Immature natural killer cell (primary cell): ENCODE data around the gene CEP44. TPM values are rescaled to one million over a fixed set of nuclear protein-coding genes. Genes with fewer than 3 reads are reported as not detected.
"Not testable (repeated sequence)": the region's sequence is repeated elsewhere in the genome, so short reads cannot be mapped to it uniquely, and the experiment has no call there.

Source experiments
- DNase-seq, 3 donors: peaks; one replicate each; pipeline ENCODE4 v3.0.0; 2022; ENCODE audit warnings: mixed read lengths in 1 of 3
- H3K27ac Mint-ChIP-seq, 6 donors: one replicate each; pipeline ENCODE4 v1.8.0; 2020; ENCODE audit warnings: mixed read lengths in 6 of 6, mild to moderate bottlenecking in 5 of 6, inconsistent platforms in 4 of 6, moderate library complexity in 3 of 6
- H3K27me3 Mint-ChIP-seq, 3 donors: one replicate each; pipeline ENCODE4 v1.8.0; 2020 to 2021; ENCODE audit warnings: low read depth in 3 of 3, mild to moderate bottlenecking in 3 of 3, mixed read lengths in 3 of 3, moderate library complexity in 3 of 3, inconsistent platforms in 1 of 3
- H3K36me3 Mint-ChIP-seq, 3 donors: one replicate each; pipeline ENCODE4 v1.8.0; 2020; ENCODE audit warnings: mixed read lengths in 3 of 3, inconsistent platforms in 2 of 3, mild to moderate bottlenecking in 2 of 3
- H3K4me1 Mint-ChIP-seq, 2 donors: one replicate each; pipeline ENCODE4 v1.8.0; 2020; ENCODE audit warnings: inconsistent platforms in 2 of 2, mild to moderate bottlenecking in 2 of 2, mixed read lengths in 2 of 2, moderate library complexity in 1 of 2
- H3K4me3 Mint-ChIP-seq, 5 donors: one replicate each; pipeline ENCODE4 v1.8.0; 2020; ENCODE audit warnings: mild to moderate bottlenecking in 5 of 5, mixed read lengths in 5 of 5, inconsistent platforms in 3 of 5, moderate library complexity in 3 of 5
- H3K9me3 Mint-ChIP-seq, 6 donors: one replicate each; pipeline ENCODE4 v1.8.0; 2020; ENCODE audit warnings: mild to moderate bottlenecking in 6 of 6, mixed read lengths in 6 of 6, inconsistent platforms in 4 of 6, moderate library complexity in 3 of 6
- polyA plus RNA-seq, 3 donors: library from polyadenylated mRNA; unstranded; fragments of 300-500 nt; fragmentation: Illumina TruSeq; gene quantifications; one replicate each; pipeline ENCODE4 v1.2.3, GENCODE V29; 2021

CEP44 gene
- polyA plus RNA-seq, 3 donors from 2014 or later: 3.8 to 6.2 (median 4.8) TPM

GRCh38 chr4:174284487-174284886 lies 776 bp downstream of the CEP44 start:
- Mint-ChIP-seq H3K4me1 (peaks cover 43 to 80% of the 10 kb centered on the region in 2 donors), H3K27ac (peak overlapping the region; percentile 98 to 100 (median 100)), H3K9me3 (no peaks in the 10 kb centered on the region), H3K27me3 (peaks cover 5 to 11% (median 10%) of the 10 kb centered on the region in 3 donors), H3K36me3 (peaks cover 0 to 2% (median 0%) of the 10 kb centered on the region in 3 donors), H3K4me3 (peak overlapping the region; percentile 96 to 99 (median 99))
- DNase-seq: no peak

GRCh38 chr4:174286870-174287269 lies 3.2 kb downstream of the CEP44 start:
- DNase-seq: no peak
- H3K27ac Mint-ChIP-seq: no peak overlapping the region
- peaks cover 5 to 12% (median 10%) of the 10 kb centered on the region in 3 donors for H3K27me3 Mint-ChIP-seq
- peaks cover 28 to 56% of the 10 kb centered on the region in 2 donors for H3K4me1 Mint-ChIP-seq
- peaks cover 0 to 5% (median 4%) of the 10 kb centered on the region in 3 donors for H3K36me3 Mint-ChIP-seq
- H3K4me3 Mint-ChIP-seq: no peak overlapping the region
- H3K9me3 Mint-ChIP-seq: peaks cover 0 to 3% (median under 1%) of the 10 kb centered on the region in 6 donors

GRCh38 chr4:174292473-174292872 lies 8.8 kb downstream of the CEP44 start:
- peaks cover 0 to 15% (median 12%) of the 10 kb centered on the region in 6 donors for H3K9me3 Mint-ChIP-seq
- H3K4me3 Mint-ChIP-seq: no peak overlapping the region
- no peak for DNase-seq
- H3K27me3 Mint-ChIP-seq: peaks cover 0 to 5% (median 1%) of the 10 kb centered on the region in 3 donors
- H3K4me1 Mint-ChIP-seq: peaks cover 0 to 7% of the 10 kb centered on the region in 2 donors
- peaks cover 14 to 20% (median 14%) of the 10 kb centered on the region in 3 donors for H3K36me3 Mint-ChIP-seq
- H3K27ac Mint-ChIP-seq: peak overlapping the region in 1 of 6 donors; percentile 20

GRCh38 chr4:174294641-174295040 lies 10.9 kb downstream of the CEP44 start:
- Mint-ChIP-seq H3K9me3 (peaks cover 0 to 15% (median 12%) of the 10 kb centered on the region in 6 donors), H3K36me3 (peaks cover 23 to 27% (median 24%) of the 10 kb centered on the region in 3 donors)
- H3K4me1 Mint-ChIP-seq, H3K27me3 Mint-ChIP-seq, H3K4me3 Mint-ChIP-seq, H3K27ac Mint-ChIP-seq, DNase-seq: not testable (repeated sequence)

- DNase-seq: not testable (repeated sequence)
Measured at GRCh38 chr4:174295142-174295541, 11.4 kb downstream of the CEP44 start.

GRCh38 chr4:174303687-174304086 lies 20.0 kb downstream of the CEP44 start:
- peaks cover 36 to 56% (median 37%) of the 10 kb centered on the region in 3 donors for H3K36me3 Mint-ChIP-seq
- no peaks in the 10 kb centered on the region for H3K9me3 Mint-ChIP-seq
- peaks cover 0 to 1% (median 0%) of the 10 kb centered on the region in 3 donors for H3K27me3 Mint-ChIP-seq
- no peak overlapping the region for H3K27ac Mint-ChIP-seq
- H3K4me3 Mint-ChIP-seq: no peak overlapping the region
- DNase-seq: no peak
- no peaks in the 10 kb centered on the region for H3K4me1 Mint-ChIP-seq

More at GRCh38 chr4:174295142-174295541, 11.4 kb downstream of the CEP44 start:
- not testable (repeated sequence) for H3K27ac Mint-ChIP-seq, H3K27me3 Mint-ChIP-seq, H3K4me3 Mint-ChIP-seq, H3K4me1 Mint-ChIP-seq
- peaks cover 27 to 31% (median 28%) of the 10 kb centered on the region in 3 donors for H3K36me3 Mint-ChIP-seq
- peaks cover 0 to 15% (median 12%) of the 10 kb centered on the region in 6 donors for H3K9me3 Mint-ChIP-seq

GRCh38 chr4:174304664-174305063 lies 21.0 kb downstream of the CEP44 start:
- DNase-seq: no peak
- peaks cover 0 to 1% (median 0%) of the 10 kb centered on the region in 3 donors for H3K27me3 Mint-ChIP-seq
- peaks cover 36 to 57% (median 37%) of the 10 kb centered on the region in 3 donors for H3K36me3 Mint-ChIP-seq
- no peak overlapping the region for H3K4me3 Mint-ChIP-seq
- no peaks in the 10 kb centered on the region for H3K9me3 Mint-ChIP-seq
- no peak overlapping the region for H3K27ac Mint-ChIP-seq
- H3K4me1 Mint-ChIP-seq: no peaks in the 10 kb centered on the region

- Mint-ChIP-seq H3K4me1 (no peaks in the 10 kb centered on the region), H3K9me3 (no peaks in the 10 kb centered on the region), H3K27me3 (peaks cover 0 to 1% (median 0%) of the 10 kb centered on the region in 3 donors), H3K27ac (no peak overlapping the region), H3K4me3 (no peak overlapping the region), H3K36me3 (peaks cover 27 to 48% (median 33%) of the 10 kb centered on the region in 3 donors)
- no peak for DNase-seq
Measured at GRCh38 chr4:174305961-174306360, 22.2 kb downstream of the CEP44 start.

- no peak overlapping the region for H3K4me3 Mint-ChIP-seq
- peaks cover 2 to 3% of the 10 kb centered on the region in 2 donors for H3K4me1 Mint-ChIP-seq
- H3K9me3 Mint-ChIP-seq: no peaks in the 10 kb centered on the region
- DNase-seq: no peak
- H3K27me3 Mint-ChIP-seq: peaks cover 0 to 1% (median under 1%) of the 10 kb centered on the region in 3 donors
- H3K36me3 Mint-ChIP-seq: peaks cover 27 to 58% (median 30%) of the 10 kb centered on the region in 3 donors
- H3K27ac Mint-ChIP-seq: no peak overlapping the region
Measured at GRCh38 chr4:174307694-174308093, 24.0 kb downstream of the CEP44 start.

GRCh38 chr4:174312993-174313392 lies 29.3 kb downstream of the CEP44 start:
- Mint-ChIP-seq H3K4me1 (peaks cover 10 to 14% of the 10 kb centered on the region in 2 donors), H3K36me3 (peaks cover 11 to 38% (median 12%) of the 10 kb centered on the region in 3 donors), H3K27ac (peak overlapping the region in 2 of 6 donors; percentile 4 to 27), H3K27me3 (peaks cover 0 to 1% (median 0%) of the 10 kb centered on the region in 3 donors), H3K9me3 (no peaks in the 10 kb centered on the region), H3K4me3 (peak overlapping the region in 1 of 5 donors; percentile 22)
- DNase-seq: no peak

GRCh38 chr4:174314274-174314673 lies 30.6 kb downstream of the CEP44 start:
- no peaks in the 10 kb centered on the region for H3K9me3 Mint-ChIP-seq
- peaks cover 2 to 26% (median 5%) of the 10 kb centered on the region in 3 donors for H3K36me3 Mint-ChIP-seq
- no peak overlapping the region for H3K4me3 Mint-ChIP-seq
- peaks cover 10 to 14% of the 10 kb centered on the region in 2 donors for H3K4me1 Mint-ChIP-seq
- H3K27me3 Mint-ChIP-seq: peaks cover 0 to 1% (median 0%) of the 10 kb centered on the region in 3 donors
- DNase-seq: no peak
- H3K27ac Mint-ChIP-seq: peak overlapping the region in 1 of 6 donors; percentile 40

GRCh38 chr4:174314770-174315169 lies 31.1 kb downstream of the CEP44 start:
- Mint-ChIP-seq H3K27me3 (peaks cover 0 to 1% (median 0%) of the 10 kb centered on the region in 3 donors), H3K4me1 (peaks cover 10 to 14% of the 10 kb centered on the region in 2 donors), H3K9me3 (no peaks in the 10 kb centered on the region), H3K4me3 (no peak overlapping the region), H3K36me3 (peaks cover 0 to 24% (median 2%) of the 10 kb centered on the region in 3 donors), H3K27ac (no peak overlapping the region)
- no peak for DNase-seq

GRCh38 chr4:174316546-174316945 lies 32.8 kb downstream of the CEP44 start:
- Mint-ChIP-seq H3K4me1 (peaks cover 10 to 14% of the 10 kb centered on the region in 2 donors), H3K4me3 (no peak overlapping the region), H3K36me3 (peaks cover 0 to 20% (median 2%) of the 10 kb centered on the region in 3 donors), H3K27ac (no peak overlapping the region), H3K9me3 (no peaks in the 10 kb centered on the region), H3K27me3 (peaks cover 0 to 1% (median 0%) of the 10 kb centered on the region in 3 donors)
- DNase-seq: no peak

GRCh38 chr4:174316954-174317353 lies 33.2 kb downstream of the CEP44 start:
- Mint-ChIP-seq H3K4me3 (no peak overlapping the region), H3K4me1 (peaks cover 10 to 14% of the 10 kb centered on the region in 2 donors)

More at GRCh38 chr4:174316954-174317353, 33.2 kb downstream of the CEP44 start:
- H3K36me3 Mint-ChIP-seq: peaks cover 0 to 16% (median 2%) of the 10 kb centered on the region in 3 donors
- H3K9me3 Mint-ChIP-seq: no peaks in the 10 kb centered on the region
- DNase-seq: no peak
- H3K27ac Mint-ChIP-seq: no peak overlapping the region
- H3K27me3 Mint-ChIP-seq: peaks cover 0 to 1% (median 0%) of the 10 kb centered on the region in 3 donors
